Stimulated activated CD4-positive, alpha-beta T cell treated with anti-CD3 and anti-CD28 coated beads, TNF-alpha, amount 100 ng/mL, for 24 hours (primary cell): ENCODE measurements around the gene SLC2A9.

Experiments
- DNase-seq, 3 experiments: peaks; one replicate each; pipeline ENCODE4 v3.0.0-alpha.2; 2020; ENCODE audit warnings: low read depth in 3 of 3

The SLC2A9 gene

DNA sequence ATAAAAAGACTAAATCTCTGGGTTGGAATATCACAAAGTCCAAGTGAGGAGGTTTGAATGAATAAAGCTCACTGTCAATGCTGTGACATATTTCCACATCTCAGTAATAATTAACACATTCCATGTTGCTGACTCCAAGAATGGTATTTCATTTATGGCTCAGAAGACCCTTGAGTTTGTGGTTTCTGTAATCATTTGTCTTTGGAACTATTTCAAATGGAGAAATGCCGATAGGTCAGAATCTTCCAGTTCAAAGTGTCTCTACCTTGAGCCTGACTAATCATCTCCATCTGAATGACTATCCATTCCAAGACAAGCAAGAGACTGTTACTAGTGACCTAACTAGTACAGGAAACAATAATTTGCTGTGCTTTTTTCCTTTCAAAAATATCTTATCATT is 24.2 kb upstream of the SLC2A9 start:
- no peak for DNase-seq

DNA sequence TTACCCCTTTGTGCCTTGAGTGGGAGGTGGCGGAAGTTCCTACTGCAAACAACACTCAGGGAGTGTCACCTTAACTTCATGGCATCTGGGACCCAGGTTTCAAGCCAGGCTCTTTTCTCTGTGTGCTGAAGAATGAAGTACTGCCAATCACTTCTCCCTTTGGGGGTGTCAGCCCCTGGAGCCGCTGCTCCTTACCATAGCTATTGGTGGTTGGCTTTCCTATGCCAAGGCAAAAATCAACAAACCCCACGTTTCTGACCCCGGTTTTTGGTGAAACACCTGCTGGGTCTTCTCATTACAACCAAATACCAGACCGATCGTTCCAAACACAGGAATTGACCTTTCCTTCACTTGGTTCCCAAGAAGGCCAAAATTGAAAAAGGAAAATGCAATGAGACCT is 19.7 kb upstream of the SLC2A9 start:
- no peak for DNase-seq

DNA sequence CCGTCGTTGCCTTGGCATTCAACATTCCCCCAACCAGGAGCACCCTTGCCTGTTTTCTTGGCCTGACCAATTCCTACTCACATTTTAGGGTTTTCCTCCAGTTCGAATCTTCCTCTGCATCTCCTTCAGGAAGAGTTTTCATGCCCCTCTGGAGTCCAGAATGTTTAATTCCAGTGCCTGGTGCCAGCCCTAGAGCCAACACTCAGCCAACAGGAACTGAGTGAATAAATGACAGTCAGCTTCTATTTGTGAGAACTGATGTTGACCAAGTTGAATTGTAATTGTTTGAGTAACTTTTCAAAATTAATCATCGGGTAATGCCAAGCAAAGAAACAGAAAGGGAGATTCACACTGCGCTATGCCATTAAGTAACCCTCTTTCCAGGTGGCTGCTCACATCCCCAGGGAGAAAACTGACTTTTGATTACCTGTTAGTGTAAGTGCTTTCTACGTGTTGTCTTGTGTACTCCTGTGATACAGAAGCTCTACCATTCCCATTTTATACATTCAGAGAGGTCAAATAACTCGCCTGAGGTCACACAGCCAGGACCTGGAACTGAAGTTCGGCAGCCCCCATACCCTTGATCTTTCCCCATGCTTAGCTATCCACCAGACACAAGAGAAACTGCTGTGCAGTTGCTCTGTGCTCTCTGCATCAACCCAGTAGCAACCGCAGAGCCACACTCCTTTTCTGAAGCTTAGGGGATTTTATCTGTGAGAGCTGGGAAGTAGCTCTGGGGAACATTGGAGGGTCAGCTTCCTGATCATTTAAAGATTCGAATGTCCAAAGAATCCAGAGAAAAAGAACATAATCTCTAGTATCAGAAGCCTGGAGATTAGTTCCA is 19.0 kb upstream of the SLC2A9 start:
- no peak for DNase-seq

DNA sequence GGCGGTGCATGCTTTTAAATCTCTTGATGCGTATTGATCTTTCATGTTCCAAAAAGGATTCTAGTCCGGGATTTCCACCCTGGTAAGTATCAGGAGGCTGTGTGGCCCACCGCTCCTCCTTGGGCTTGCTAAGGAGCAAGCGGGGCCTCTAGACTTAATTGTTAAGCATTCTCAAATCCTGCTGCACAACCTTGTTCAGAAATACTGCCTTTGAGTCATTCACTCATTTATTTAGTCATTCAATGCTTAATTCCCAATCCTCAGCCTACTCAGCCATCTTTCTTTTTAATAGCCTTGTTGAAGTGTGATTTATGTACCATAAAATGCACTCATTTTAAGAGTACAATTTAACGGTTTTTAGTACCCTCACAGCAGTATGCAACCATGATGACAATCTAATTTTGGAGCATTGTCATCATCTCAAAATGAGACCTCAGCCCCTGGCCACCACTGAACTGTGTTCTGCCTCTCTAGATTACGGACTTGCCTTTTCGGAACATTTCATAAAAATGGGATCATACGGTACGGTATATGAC is 15.6 kb upstream of the SLC2A9 start:
- DNase-seq: no peak

DNA sequence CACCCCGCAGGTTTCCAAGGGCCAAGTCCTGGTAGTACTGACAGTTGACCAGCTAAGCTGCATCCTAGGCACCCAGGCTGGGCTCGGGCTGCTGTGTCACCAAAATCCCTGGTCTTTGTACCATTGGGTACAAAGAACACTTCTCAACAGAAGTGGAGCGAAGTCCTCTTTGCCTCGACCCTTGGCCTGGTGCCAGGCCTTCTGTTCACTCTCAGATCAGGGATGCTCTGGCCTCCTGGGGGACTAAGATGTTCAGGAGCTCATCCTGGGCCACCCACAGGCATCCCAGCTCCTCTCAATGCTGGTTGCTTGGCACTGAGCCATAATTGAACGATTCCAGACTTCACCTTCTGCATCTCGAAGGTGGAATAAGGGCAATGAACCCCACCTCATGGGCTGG is 13.8 kb upstream of the SLC2A9 start:
- no peak for DNase-seq

DNA sequence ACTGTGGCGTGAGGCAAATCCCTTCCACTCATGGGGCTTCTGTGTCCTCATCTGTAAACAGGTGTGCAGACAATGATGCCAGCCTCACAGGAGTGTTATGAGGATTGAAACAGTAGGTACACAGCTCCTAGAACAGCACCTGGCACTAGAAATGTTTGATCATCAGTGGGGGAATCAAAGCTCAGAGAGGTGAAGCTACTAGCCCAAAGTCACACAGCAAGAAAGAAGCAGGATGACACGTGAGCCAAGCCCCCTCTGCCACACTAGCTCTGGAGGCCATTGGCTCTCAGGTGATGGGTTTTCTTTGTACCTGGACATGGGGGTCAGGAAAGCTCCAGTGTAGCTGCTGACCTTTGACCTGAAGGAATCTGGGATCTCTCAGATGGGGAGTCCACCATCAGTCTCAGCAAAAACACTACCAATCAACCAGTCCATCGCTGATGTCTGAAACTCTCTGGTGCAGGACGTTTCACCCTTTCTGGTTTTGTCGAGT is 13.4 kb upstream of the SLC2A9 start:
- no peak for DNase-seq

DNA sequence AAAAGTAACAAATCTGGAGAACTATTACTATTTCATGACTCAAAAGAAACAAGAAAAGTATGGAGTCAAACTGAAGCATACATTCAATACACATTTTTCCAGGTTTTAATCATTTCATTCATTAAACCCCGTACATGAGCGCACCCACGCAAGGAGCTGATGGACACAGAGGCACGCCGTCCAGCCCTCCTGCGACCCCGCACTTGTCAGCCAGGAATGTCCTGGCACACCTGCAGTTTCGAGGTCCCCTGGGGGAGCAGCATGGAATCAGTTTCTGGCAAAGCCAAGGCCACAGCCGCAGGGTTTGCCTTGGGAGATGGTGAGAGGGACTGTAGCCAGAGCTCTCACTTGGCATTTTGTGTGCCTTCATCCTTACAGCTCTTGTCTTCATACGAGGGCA is 12.8 kb upstream of the SLC2A9 start:
- no peak for DNase-seq

DNA sequence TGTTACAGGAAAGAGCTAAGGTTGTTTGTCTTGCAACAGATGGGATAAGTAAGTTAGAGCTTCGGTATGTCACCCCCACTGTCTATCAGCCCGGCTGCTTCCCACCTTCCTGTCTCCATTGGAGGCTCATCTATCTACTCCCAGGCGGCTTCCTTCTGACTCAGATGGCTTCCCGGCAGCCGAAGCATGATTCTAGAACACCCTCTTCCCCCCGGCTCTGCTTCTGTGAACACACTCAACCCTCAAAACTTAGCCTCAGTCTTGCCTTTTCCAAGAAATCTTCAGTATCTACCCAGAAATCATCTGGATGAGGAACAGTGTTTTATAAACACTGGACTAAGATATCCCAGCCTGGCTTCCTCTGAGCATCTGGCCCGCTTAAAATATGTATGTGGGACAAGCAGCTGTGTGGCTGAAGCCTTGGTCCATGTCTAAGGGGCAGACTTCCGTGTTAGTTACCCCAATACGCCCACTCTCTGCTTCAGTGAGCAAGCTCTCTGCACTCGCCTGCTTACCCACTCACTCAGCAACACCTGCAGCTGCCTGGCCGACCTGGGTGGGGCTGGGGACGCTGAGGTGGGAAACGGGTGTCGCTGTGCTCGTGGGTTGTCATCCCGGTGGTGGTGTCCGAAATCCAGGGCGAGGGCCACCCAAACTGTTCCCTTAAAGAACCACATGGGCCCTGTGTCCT is 12.0 kb upstream of the SLC2A9 start:
- DNase-seq: no peak

DNA sequence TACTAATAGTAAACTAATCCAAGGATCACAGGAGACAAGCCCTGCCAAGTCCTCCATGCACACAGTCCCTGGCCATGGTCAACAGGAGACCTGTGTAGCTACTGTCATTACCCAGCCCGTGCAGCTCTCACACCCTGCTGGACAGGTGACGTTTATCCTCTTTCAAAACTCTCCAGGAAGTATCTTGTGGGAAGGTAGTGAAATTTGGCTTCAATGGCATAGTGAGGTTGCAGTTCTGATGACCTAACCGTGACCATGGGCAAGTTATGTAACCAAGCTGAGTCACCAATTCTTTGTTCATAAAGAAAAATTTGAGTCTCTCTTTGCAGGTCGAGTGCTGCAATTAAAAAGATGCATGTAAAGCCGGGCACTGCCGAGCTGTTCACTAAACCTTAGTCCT is 11.3 kb upstream of the SLC2A9 start:
- no peak for DNase-seq

DNA sequence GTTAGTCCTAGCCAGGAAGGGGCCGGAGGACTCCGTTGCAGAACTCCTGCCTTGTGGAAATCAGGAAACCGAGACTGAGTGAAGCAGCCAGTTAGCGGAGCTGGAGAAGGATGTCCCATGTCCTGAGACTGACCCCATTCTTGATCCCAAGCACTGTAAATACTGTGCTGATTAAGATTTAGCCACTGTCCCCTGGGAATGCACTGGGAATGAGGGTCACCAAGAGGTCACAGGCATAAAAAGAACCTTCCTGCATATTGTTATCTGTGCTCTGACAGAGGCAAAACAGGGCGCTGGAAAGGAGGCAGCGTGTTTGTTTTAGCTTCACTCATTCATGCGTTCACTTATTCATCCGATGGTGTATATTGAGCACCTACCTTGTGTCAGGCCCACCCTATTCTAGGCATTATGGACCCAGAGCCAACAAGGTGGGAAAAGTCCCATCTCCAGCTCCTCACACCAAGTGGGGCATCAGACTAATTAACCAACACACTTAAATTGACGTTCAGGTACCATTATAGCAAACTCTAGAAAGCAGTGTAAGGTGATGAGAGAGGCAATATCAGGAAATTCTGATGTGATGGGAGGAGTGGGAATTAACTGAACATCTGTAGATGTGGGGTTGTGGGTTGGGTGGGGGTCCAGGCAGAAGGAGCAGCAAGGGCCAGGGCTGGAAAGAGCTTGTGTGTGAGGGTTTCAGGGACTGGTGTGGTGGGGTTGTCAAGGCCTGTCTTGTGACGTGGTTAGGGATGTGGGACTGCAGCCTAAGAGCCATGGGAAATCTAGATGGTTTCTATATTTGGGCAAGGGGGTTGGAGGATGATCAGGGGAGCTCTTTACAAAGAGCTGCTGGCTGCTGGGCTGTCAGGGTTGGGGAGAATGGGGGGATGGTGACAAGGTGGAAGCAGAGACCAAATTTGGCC is 10.6 kb upstream of the SLC2A9 start:
- no peak for DNase-seq

DNA sequence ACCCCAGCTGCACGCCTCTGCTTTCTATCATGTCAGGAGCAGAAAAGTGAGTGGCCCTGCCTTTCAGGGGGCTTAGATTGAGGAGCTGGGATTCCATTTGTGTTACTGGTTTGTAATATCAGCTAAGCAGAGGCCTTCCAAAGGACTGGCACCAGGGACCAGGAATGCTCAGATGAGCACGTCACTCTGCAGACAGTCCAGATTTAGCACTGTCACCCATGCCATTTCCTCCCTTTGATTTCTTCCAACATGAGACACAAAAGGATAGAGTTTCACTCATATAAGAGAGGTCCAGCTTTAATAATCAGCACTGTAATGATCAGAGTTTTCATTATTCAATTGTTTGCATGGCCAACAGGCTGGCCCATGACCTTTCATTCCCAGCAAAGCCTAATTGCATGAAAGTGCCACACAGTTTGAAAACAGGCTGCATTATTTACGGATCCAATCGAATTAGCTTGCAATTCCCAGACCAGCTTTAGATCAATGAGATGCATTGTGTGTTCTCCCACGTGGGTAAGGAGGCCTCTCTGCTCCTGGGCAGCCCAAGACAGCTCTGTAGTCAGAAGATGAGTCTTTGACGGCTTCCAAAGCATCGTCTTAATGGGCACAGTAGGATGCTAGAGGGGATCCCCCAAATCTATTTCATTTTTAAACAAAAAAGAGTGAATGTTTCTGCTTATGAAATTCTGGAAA is 9.8 kb upstream of the SLC2A9 start:
- no peak for DNase-seq

DNA sequence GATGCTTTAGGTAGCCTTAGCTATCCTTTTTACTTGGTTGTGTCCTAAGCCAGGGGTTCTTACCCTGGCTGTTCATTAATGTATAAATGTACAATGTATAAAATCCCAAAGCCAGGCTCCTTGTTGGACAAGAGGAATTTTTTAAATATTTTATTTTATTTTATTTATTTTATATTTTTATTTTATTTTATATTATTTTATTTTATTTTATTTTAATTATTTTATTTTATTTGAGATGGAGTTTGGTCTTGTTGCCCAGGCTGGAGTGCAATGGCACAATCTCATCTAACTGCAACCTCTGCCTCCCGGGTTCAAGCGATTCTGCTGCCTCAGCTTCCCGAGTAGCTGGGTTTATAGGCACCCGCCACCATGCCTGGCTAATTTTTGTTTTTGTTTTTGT is 8.1 kb upstream of the SLC2A9 start:
- DNase-seq: no peak

DNA sequence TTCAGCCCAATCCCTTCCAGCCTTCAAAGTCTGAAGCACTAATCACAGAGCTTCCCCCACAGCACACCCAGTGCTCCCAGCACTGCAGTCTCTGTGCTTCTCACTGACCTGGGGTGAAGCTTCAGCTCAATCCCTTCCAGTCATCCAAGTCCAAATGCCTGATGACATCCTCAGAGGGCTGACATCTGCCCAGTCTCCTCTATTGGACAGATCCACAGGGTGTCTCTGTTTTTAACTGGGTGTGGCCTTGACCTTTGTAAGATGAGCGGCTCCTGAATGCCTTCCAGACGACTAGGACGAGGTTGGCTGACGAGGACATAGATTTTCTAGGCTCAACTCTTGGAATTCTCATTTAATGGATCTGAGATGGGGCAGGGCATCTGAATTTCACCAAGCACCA is 7.6 kb upstream of the SLC2A9 start:
- no peak for DNase-seq

DNA sequence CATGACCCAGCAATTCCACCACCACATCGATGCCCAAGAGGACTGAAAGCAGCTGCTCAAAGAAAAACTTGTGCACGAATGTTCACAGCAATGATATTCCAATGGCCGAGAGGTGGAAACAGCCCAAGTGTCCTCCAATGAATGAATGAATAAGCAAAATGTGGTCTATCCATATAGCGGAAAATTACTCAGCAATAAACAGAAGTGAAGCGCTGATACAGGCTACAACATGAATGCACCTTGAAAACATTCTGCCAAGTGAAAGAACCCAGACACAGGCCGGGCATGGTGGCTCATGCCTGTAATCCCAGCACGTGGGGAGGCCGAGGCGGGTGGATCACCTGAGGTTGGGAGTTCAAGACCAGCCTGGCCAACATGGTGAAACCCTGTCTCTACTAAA is 5.2 kb upstream of the SLC2A9 start:
- no peak for DNase-seq

DNA sequence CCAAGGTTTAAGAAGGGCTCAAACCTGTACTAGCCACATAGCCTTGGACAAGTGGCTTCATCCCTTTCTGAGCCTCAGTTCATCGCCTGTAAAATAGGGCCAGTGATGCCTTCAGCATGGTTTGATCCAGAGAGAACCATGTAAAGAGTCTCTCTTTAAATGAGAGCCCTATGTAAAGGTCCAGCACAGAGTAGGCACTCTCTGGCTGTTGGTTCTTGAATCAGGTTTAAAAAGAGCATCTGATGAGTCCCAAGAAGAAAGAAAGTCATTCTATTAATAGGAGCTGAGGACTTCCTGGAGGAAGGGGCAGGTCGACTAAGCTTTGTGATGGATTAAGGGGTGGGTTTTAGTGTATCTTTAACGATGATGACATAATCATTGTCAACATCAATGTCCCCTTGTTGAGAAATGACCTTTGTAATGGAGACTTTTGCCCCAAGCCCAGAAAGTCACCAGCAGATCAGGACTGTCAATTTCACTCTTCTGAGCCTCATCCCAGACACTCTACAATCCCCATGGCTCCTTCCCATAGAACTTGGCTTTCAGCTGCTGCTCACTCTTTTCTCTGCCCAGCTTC is 4.0 kb upstream of the SLC2A9 start:
- DNase-seq: no peak

DNA sequence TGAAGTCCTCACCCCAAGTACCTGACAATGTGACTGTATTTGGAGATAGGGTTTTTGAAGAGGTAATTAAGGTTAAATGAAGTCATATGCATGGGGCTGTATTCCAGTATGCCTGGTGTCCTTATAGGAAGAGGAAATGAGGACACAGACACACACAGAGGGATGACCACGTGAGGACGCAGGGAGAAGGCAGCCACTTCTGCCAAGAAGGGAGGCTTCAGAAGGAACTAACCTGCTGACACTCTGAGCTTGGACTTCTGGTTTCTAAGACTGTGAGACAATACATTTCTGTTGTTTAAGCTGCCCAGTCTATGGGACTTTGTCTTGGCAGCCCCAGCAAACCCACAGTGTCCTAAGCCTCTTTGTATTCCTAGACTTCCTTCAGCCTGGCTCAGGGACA is 3.0 kb upstream of the SLC2A9 start:
- DNase-seq: no peak

DNA sequence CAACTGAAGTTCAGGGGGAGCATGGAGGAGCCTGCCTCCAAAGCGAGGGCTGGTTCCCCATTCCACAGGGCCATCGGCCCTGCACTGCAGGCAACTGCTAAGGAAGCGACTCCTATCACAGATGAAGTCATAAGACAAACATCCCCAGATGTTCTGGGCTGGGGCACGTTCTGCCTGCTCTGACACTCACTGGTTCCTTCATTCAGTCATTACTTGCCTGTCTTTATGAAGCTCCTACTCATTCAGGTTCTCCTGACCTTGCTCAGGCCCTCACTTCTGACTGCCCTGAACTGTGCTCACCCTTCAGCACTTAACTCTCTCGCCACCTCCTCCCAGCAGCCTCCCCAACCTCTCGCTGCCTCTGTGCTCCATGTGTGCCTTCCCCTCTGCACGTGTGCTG is 2.5 kb upstream of the SLC2A9 start:
- DNase-seq: no peak

DNA sequence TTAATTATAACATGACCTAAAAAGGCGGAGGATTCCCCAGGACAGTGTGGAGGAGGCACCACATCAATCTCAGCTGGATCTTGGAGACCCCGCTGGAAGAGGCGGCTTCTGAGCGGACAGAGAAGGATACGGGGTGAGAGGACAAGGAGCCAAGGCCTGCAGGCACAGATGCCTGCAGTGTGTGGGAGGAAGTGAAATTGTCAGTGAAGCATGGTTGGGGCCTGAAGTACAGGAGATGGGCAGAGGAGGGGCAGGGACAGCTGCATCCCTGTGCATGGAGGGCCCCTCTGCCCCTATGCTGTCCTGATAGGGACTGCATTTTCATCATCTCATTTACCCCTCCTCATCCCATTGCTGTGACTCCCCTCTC is 1.7 kb upstream of the SLC2A9 start:
- DNase-seq: no peak

DNA sequence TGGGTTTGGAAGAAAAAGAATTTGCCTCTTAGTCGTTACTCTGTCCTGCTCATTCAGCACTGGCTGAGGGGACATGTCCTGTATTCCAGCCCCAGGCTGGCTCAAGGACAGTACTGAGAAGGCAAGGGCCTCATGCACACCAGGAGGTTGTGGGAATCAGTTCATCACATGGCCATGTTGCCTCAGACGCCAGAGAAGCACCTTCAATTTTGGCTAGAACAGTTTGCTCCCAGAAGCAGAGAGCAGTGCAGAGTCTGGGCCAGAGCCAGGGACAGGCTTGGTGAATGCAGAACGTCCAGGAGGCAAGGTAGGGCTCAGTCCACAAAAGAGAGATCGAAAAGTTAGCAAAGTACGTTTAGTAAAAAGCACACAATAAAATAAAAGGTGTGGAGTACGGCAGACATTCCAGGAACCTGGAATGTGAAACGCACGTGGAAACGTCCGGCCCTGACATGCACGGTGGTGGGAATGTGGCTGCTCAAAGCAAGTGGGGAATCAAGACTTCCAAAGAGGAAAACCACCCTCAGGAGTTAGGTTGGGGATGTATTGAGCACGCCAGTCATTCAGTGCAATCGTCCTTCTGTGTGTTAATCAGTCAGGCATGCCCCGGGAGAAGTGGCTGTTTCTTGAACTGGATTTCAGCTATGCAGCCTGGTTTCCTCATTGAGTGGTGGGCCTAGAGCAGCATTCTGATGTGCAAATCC is 1.2 kb upstream of the SLC2A9 start:
- DNase-seq: no peak

DNA sequence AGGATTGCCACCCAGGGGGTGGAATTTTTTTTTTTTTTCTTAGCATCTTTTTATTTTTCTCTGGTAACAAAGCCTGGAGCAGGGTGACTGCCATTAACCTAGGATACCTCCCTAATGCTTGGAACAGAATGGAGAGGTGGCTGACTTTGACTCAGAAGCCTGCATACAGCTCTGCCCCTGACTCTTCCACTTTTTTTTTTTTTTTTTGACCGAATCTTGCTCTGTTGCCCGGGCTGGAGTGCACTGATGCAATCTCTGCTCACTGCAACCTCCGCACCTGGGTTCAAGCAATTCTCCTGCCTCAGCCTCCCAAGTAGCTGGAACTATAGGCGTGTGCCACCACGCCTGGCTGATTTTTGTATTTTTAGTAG is 341 bp upstream of the SLC2A9 start:
- no peak for DNase-seq

DNA sequence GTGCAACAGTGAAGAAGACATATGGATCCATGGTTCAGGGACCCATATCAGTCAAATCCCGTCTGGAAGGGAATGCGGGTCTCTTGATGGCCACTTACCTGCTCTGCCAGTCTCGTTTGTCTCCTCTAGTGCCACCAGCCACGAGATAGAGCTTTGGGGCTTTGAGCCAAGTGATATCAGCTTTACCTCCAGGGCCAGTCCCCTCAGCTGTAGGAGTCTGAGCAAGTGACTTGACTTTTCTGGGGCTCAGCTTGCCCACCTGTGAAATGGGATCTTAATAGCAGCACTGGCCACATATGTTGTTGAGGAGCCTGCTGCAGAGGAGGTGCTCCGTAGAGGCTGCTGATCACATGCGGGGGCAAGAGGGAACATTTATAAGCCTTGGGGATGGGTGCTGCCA is 1.2 kb downstream of the SLC2A9 start:
- no peak for DNase-seq
